NCI-H774 (cell line): Measurements from ENCODE around the gene C1QTNF9B.
"Not testable (repeated sequence)": the region's sequence is repeated elsewhere in the genome, so short reads cannot be mapped to it uniquely, and the experiment has no call there.

Experiments
- DNase-seq: peaks from one replicate; lab custom pipeline; 2025; lab: John Stamatoyannopoulos, UW

The C1QTNF9B gene

DNA sequence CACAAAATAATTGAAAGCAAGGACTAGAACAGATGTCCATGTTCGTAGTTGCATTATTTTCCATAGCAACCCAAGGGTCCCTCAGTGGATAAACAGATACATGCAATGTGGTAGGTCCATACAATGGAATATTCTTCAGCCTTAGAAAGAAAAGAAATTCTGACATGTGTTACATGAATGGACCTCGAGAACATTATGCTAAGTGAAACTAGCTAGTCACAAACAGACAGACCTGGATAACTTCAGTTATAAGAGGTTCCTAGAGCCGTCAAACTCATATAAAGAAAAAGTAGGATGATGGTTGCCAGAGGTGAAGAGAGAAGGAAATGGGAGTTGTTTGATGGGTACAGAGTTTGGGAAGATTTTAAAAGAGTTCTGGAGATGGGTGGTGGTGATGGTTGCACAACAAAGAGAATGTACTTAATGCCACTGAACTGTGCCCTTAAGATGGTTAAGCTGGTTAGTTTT is at the start of gene C1QTNF9B:
Gene C1QTNF9B, minus strand, starts transcription at position 51 of the 468 bp plus-strand sequence.
- not testable (repeated sequence) for DNase-seq

DNA sequence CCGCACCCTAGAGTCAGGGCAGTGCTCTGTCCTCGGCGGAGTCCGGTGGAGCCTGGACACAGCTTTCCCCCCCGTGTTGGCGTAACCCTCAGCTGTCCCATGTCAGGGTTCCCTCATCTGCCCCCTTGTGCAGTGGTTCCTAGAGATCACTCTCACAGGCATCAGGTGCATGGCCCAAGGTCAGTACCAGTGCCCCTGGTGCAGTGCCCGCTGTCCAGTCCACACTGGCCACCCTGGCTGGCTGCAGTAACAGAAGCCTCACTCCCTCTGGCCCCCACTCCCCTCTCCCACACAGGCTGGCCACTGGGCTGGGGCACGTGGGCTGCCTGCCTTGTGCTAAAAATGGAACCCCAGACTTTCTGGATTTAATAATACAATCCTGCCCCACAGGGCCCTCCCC is 49.6 kb upstream of the C1QTNF9B start:
- DNase-seq: no peak

DNA sequence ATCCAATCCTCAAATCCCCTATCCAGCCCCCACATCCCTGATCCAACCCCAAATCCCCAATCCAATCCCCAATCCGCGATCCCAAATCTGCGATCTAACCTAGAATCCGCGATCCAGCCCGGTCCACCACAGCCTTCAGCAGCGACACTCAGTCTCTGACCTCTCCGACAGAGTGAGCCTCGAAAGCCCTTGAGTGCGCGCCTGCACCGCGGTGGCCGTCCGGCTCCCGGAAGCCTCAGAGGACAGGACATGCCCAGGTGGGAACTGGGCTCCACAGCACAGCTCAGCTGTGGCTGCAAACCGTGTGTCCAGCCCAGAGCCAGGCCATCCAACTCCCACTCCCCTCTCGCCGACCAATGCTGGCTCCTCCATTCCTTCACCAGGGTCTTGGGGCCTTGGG is 48.8 kb upstream of the C1QTNF9B start:
- no peak for DNase-seq

DNA sequence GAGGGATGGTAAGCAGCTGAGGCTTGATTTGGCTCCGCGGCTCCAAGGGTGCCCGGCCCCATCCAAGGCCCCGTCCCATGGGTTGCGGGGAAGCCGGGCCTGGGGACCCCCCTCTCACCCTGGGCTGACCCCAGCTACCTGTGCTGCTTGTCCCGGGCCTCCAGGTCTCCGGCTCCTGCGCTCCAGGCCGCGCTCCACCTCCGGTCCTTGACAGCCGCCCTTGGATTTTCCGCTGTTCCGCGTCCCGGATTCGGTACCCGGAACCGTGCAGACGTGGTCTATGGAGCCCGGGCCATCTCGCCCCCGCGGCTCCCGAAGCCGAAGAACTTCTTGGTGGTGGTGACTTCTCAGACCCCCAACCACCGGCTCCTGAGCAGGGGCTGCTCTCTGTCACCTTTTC is 48.3 kb upstream of the C1QTNF9B start:
- no peak for DNase-seq

DNA sequence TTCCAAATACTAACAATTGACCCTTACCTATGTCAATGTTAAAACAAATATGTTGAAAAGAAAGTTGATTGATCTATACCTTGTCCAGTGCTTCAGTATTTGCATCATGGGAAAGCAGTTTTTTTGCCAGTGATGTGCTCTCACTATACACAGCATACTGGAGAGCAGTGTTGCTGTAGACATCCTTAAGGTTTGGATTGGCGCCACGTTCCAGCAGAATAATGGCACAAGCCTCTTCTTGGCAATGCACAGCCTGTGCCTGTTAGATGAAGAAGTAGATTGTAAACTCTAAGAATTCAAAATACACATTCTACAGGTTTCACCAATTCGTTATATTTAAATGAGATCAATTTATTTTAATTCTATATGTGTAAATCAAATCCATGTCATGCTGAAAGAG is 43.9 kb upstream of the C1QTNF9B start:
- no peak for DNase-seq

DNA sequence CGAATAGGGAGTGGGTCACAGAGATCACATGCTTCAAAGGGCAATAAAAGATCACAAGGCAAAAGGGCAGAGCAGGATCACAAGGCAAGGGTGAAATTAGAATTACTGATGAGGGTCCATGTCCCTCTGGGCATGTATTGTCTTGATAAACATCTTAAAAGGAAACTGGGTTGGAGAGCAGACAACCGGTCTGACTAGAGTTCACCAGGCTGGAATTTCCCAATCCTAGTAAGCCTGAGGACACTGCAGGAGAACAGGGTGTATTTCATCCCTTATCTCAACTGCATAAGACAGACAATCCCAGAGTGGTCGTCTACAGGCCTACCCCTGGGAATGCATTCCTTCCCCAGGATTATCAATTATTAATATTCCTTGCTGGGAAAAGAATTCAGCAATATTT is 42.4 kb upstream of the C1QTNF9B start:
- not testable (repeated sequence) for DNase-seq

DNA sequence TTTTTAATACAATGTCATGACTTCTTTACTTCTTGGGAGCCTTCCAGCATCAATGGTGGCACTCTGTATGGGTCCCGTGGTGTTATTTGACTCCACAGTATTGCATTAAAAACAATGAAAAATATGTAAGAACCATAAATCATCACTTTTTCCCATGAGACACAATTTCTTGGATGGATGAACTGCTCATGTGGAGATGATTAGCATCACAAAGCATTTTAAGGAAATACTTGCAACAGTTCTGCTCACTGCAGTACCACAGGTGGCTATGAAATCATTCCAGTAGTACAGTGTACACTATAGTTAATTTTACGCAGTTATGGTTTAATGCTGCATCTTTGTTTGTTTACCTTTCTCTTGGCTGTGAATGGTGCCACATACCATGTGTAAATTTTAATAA is 37.2 kb upstream of the C1QTNF9B start:
- DNase-seq: no peak

DNA sequence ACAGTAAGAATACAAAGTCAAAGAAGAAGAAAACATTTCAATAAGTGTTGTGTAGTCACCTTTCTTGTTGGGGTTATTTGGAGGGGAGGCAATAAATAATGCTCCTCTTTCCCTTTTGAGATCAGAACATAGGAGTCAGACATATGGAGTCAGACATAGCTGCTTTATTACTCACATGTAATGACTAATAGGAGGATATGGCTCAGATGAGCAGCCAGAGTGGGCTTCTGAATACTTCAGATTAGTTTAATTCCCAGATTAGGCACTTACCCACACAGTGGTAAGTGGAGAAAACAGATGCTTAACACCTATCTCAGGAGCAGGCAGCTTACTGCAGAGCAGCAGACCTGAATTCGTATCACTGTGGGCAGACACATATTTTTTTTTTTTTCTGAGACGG is 31.7 kb upstream of the C1QTNF9B start:
- DNase-seq: no peak

DNA sequence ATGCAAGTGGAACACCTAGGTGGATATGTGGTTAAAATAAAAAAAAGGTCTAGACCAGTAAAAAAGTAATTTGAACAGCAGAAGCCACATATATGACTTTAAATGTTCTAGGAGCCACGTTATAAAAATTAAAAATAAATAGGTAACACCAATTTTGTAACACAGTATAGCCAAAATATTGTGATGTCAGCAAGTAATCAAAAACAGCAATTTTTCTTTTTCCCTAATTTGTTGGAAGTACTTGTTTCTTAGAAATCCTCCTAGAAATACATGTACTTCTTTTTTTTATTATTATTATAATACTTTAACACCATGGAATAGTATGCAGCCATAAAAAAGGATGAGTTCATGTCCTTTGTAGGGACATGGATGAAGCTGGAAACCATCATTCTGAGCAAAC is 25.7 kb upstream of the C1QTNF9B start:
- no peak for DNase-seq

DNA sequence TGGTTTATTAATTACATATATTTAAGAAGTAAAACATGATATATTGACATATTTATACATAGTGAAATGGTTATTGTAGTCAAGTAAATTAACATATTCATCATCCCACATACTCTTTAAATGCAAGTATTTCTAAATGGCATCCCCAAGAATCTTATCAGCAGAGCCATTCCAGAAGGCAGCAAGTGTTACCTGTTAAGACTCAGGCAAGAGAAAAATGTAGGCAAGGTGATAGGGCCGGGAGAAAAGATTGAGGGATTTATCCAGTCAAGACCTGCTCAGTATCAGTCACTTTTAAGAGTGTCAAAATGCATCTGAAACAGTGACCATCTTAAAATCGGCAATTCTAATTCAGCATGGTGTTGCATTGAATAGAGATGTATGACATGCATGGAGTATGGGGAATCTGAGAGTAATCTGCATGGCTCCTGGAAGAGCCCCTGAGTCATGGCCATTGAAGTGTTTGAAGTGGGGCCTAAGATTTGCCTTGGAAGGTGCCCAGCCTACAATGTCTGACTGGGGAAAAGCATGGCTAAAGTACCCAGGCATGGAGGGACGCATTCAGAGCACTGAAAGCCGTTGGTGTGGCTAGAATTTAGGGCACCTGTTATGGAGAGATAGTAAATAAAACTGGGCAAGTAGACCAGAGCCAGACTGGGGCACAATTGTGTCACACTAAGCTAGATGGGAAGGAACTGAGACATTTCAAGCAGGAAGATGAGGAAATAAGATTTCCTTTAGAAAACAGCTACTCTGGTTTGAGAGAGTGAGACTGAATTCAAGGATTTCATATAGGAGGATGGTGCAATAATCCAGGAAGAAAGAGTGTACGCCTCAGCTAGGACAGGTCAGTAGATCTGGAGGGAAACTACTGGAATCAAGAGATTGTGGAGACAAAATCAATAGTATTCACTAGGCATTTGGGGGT is 25.0 kb upstream of the C1QTNF9B start:
- no peak for DNase-seq

DNA sequence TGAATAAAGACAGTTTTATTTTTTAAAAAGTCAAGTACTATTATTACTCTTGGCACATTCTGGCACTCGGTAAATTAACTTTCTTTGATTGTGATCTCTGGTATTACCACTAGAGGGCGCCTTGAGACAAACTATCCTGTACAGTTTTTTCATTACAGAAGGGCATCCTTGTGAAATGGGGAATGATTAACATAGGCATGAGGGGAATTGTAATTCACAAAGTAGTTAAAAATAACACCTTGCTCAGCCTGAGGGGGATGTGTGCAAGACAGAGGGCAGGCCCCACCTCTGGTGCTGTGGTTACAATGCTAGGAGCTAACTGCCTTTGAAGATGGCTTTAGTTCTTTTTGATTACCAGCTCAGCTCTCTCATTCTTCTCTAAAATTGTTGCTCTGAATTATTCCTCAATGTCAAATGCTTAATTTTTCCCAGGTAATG is 24.2 kb upstream of the C1QTNF9B start:
- peak; percentile 4 for DNase-seq

DNA sequence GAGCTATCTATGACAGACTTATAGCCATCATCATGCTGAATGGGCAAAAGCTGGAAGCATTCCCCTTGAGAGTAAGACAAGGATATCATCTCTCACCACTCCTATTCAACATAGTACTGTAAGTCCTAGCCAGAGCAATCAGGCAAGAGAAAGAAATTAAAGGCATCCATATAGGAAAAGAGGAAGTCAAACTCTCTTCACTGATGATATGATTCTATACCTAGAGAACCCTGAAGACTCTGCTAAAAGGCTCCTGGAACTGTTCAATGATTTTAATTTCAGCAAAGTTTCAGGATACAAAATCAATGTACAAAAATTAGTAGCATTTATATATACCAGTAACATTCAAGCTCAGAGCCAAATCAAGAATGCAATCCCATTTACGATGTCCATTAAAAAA is 21.7 kb upstream of the C1QTNF9B start:
- DNase-seq: no peak

DNA sequence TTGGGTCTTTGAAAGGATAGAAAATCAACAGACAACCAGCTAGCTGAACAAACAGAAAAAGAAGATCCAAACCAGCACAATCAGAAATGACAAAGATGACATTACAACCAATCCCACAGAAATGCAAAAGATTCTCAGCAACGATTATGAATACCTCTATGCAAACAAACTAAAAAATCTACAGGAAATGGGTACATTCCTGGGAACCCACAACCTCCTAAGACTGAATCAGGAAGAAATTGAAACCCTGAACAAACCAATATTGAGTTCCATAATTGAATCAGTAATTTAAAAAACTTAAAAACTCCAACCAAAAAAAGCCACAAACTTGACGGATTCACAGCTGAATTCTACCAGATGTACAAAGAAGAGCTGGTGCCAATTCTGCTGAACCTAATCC is 20.9 kb upstream of the C1QTNF9B start:
- no peak for DNase-seq

DNA sequence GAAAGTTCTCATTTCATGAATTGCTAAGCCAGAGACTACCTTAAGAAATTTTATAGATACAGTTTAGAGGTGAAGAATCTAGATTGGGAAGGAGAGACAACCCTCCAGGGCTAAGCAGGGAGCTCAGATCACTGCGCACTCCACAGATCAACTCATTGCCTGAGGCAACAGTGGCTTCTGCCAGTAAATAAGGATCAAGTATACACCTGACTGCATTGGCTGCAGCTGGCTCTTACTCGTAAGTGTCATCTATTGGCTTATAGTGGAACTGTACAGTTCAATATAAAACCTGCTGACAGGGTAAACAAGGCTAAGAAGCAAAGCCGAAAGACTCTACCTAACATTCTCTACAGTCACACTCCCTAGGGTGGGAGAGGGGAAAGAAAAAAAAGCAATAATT is 18.0 kb upstream of the C1QTNF9B start:
- no peak for DNase-seq

DNA sequence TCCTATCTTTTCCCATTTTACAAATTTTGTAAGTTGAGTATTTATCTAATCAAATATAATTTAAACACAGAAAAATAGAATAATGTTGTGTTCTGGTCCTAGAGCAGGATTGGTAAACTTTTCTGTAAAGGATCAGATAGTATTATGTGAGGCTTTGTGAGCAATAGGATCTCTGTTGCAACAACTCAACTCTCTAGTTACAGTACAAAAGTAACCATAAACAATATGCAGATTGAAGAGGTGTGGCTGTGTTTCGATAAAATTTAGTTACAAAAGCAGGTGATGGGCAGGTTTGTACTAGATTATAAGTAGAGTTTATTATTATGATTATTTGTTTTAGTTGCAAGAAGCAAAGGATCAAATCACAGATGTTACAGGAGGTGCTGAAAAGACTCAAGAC is 15.2 kb upstream of the C1QTNF9B start:
- no peak for DNase-seq

DNA sequence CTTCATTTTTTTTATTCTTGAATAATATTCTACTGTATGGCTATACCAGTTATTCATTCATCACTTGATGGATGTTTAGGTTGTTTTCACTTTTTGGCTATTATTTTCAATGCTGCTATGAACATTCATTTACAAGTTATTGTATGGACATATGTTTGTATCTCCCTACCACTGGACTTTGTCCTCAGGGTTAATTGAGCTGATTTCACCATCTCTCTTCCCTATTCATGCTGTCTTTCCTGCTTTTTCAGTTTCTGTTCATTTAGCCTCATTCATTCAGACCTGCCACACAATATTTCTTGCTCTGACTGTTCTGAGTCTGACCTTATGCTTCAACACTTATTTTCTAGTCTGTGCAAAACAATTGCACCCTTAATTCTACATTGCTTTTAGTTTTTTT is 12.3 kb upstream of the C1QTNF9B start:
- DNase-seq: no peak

DNA sequence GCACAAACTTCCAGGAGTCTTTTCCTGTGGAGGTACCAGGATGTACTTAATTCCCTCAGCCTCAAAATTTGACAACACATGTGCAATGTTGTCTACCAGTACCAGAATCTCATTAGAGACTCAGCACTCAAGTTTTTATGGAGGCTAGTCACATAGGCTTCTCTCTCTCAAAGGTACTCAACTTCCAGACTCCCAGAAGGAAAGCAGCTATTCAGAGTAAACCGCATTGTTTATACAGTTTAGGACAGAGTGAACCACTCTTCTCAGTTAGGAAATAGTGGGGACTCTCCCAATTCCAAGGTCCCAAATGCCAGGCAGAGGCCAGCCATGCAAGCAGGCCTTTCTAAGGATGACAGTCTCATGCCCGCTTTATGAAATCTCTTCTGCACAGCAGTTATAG is 8.5 kb upstream of the C1QTNF9B start:
- DNase-seq: no peak

DNA sequence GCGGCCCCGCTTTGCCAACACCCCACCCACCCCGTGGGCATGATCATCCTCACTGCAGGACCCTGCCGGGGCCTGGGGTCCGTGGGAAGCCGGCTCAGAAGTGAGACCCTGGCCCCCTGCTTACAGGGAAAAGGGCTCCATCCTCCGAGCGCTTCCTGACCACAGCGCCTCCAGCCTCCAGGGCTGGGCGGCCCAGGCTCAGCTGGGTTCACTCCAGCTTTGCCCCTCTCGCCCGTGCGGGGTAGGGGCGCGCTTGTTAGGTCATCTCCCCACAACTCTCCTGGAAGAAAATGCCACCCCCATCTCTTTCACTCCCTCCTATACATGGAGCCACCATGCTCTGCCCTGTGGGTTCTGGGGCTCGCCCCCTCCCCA is 6.6 kb upstream of the C1QTNF9B start:
- DNase-seq: no peak

DNA sequence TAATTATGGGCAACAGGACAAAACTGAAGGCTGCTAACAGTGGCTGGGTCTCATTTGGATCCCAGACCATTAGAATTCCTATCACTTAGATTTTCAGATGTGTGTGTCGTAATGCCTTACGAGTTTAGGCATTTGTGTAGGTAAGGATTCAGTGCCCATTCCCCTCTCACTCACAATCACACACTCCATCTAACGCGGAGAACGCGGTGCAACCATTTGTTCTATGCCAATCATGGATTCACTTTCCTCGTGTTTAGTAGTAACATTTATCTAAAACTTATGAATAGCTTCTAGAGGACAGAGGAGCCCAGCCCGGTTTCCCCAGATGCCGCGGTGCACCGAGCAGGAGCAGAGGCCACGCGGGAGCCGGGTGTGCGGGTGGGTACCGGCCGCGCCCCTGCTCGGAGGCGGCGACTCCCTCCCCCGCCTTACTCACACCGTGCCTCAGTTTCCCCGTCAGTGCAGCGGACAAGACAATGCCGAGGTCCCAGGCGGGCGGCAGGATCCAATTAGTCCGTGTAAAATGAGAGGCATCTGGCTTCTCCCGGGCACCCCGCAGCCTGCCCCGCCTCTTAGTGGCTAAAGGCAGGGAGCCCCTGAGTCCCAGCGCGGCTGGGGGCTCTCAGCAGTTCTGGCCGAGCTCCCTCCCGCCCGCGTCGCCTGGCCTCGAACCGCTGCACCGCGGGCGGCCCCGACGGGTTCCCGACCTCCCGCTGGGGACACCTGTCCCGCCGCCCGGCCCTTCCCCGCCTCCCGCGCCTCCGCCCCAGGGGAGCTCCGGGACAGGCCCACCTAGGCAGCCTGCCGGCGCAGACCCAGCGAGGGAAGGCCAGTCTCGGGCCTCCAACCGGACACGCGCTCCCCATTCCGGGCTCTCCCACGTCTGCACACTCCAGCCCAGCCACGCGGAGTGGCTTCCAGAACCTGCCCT is 5.9 kb upstream of the C1QTNF9B start:
- no peak for DNase-seq

DNA sequence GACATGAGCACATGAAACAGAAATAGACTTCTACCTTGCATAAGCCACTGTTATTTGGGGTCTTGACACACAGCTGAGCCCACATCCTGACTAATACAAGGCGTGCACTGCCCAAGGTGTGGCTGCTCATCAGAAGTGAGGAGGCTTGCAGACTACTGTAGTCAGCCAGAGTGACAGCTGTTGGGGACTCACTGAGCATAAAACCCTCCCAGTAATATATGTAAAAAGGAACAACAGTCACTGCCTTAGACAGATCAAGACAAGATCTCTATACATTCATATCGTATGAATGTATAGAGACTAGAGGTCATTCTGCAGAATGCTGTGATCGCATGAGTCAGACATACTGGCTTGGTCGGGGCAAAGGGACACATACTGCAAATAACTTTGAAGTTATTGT is 4.1 kb upstream of the C1QTNF9B start:
- DNase-seq: no peak

DNA sequence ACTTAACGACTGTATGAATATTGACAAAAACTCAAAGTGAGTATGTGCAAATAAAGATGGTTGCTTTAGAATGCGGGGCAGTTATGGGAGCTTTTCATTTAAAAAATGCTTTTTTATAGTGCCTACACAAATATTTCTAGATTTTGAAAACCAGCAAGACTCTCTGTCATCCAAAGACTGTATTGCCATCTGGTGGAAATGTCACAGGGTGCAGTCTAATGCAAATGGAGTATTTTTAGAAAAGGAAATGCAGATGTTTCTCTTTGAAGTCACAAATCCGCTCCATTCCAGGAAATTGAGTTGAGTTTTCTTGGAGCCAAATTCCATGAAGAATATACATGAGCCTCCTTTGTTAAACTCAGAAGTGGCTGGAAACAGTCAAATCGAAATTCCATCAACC is 2.3 kb upstream of the C1QTNF9B start:
- DNase-seq: no peak

DNA sequence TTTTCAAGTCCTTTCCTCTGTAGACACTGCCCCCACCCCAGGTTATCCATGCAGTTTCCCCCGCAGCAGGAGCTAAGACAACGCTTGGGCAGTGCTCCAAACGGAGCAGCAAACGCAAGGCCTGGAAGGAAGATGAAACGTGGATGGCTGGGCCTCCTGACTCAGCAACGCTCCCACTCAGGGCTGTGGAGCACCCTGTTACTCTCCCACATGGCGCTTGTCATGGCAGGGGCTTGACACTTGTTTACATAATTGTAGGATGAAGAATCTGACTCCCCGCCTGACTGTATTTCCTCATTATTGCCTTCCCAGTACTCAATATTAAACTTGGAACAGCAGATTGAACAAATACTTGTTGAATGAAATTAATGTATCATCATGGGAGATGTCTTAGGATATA is 799 bp upstream of the C1QTNF9B start:
- DNase-seq: no peak

DNA sequence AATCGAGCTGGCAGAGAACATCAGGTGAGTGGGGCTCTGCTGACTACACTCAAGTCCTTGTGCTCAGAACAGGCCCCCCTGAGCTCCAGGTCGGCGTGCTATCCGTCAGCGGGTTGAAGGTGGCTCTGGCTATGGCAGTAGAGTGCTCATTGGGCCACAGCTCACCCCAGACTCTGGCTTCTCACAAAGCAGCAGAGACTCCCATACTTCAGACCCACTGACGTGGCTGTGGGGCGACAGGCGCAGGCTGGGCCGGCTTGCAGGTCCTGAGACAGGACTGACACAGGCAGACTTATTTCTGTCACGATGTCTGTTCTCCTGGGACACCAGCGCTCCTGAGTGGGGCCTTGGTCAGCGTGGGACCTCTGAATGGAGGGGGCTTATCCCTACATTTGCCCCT is 2.6 kb downstream of the C1QTNF9B start:
- not testable (repeated sequence) for DNase-seq
